Body of pancreas (tissue), 4 donors: Measurements from ENCODE around the gene DCAF10. TPM values are rescaled to one million over a fixed set of nuclear protein-coding genes. Genes with fewer than 3 reads are reported as not detected.
"Not testable (repeated sequence)": the region's sequence is repeated elsewhere in the genome, so short reads cannot be mapped to it uniquely, and the experiment has no call there.

Experiments used
- ATAC-seq: fragments of 150-250 bp; one replicate; pipeline ENCODE4 v1.9.1; 2016
- DNase-seq, 4 donors: peaks; one replicate each; pipeline ENCODE4 v3.0.0-alpha.2; 2019
- H3K27ac ChIP-seq, 4 donors: fragments of 200-600 bp; sonication (generic); 1 replicate in 3 of 4; 2 replicates in 1 of 4; pipeline versions ENCODE4 v1.5.1 to v1.6.1; 2016 to 2019; ENCODE audit warnings: mild to moderate bottlenecking in 1 of 4, mixed read lengths in 1 of 4, moderate library complexity in 1 of 4
- H3K27me3 ChIP-seq, 2 donors: fragments of 200-600 bp; sonication (generic); one replicate each; pipeline ENCODE4 v1.6.0; 2016; ENCODE audit warnings: mild to moderate bottlenecking in 1 of 2
- H3K36me3 ChIP-seq, 2 donors: fragments of 200-600 bp; sonication (generic); replicated peaks in 1 of 2; 2 replicates each; pipeline ENCODE4 v1.5.1; 2016; ENCODE audit warnings: low read depth in 2 of 2; ENCODE audit not compliant: insufficient read depth in 1 of 2
- H3K4me1 ChIP-seq: fragments of 200-600 bp; sonication (generic); one replicate; pipeline ENCODE4 v1.6.0; 2016
- H3K4me3 ChIP-seq, 2 donors: fragments of 200-600 bp; sonication (generic); 1 replicate in 1 of 2; 2 replicates in 1 of 2; pipeline ENCODE4 v1.5.1; 2016 to 2019
- H3K9me3 ChIP-seq, 3 donors: fragments of 200-600 bp; sonication (generic); 1 replicate in 2 of 3; 2 replicates in 1 of 3; pipeline ENCODE4 v1.5.1; 2016
- POLR2A ChIP-seq, 3 donors: fragments of 450-650 bp; IDR thresholded peaks; one replicate each; pipeline ENCODE4 v1.6.1; 2016; ENCODE audit warnings: antibody characterized with exemption in 3 of 3, mild to moderate bottlenecking in 2 of 3
- WGBS, 2 donors: methylation state at CpG; one replicate each; pipeline ENCODE4 v1.1.5; 2017; 5-methylcytosine and 5-hydroxymethylcytosine counted together
- intact Hi-C: fragments of 100-400 bp; cut with DNase I; formaldehyde crosslinking; loops from one replicate; pipeline ENCODE4 v1.15.1; 2023
- total RNA-seq, 2 donors: library from RNA; depleted of rRNA; stranded (reverse); fragments of >200 nt; gene quantifications; one replicate each; pipeline ENCODE4 v1.1.0, GENCODE V29; 2016
- TF ChIP-seq, protein P1 (sequence below), 7 experiments: fragments of 450-650 bp in 4 of 7; fragments of 200-600 bp in 3 of 7; sonication (generic) in 3 of 7; IDR thresholded peaks; one replicate each; pipeline ENCODE4 v1.5.1; 2016 to 2019; ENCODE audit warnings: antibody characterized with exemption in 7 of 7

The DCAF10 gene
- total RNA-seq, 2 donors from 2014 or later = 12.7 to 14.5 TPM

DNA sequence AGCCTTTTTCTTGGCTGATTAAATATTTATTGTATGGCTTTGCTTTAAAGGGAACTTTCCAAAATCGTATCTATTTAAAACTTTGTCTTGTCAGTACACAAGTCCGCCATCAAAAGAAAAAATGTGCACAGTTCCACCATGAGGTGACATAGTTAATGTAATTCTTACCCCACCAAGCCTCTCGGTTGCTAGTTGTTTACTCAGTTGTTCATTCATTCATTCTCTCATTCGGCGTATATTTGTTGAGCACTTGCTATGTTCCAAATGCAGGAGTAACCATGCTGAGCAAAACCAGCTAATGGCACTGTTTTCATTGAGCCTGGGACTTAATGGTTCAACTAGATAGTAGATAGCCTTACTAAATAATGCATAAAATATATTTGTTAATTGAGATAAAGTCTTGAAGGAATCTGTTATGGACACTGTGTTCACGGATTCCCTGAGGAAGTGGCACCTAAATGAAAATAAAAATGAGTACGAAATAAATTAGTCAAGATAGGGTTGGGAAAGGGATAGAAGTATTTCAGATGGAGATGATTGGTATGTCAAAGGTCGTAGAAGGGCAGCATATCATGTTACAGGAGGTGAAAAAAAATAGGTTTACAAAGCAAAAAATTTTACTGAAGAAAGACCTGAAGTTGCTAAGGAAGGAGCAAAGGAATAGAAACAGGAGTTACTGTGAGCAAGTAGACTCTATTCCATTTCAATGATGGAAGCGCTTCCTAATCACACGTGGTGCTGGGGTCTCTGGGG is 1.5 kb downstream of the DCAF10 start:
- ATAC-seq (no peak), DNase-seq (no peak)
- intact Hi-C loops = no loop called here
- TF ChIP-seq POLR2A (IDR thresholded peaks at IDR 0.05) = no peak
- TF ChIP-seq, protein P1, sequence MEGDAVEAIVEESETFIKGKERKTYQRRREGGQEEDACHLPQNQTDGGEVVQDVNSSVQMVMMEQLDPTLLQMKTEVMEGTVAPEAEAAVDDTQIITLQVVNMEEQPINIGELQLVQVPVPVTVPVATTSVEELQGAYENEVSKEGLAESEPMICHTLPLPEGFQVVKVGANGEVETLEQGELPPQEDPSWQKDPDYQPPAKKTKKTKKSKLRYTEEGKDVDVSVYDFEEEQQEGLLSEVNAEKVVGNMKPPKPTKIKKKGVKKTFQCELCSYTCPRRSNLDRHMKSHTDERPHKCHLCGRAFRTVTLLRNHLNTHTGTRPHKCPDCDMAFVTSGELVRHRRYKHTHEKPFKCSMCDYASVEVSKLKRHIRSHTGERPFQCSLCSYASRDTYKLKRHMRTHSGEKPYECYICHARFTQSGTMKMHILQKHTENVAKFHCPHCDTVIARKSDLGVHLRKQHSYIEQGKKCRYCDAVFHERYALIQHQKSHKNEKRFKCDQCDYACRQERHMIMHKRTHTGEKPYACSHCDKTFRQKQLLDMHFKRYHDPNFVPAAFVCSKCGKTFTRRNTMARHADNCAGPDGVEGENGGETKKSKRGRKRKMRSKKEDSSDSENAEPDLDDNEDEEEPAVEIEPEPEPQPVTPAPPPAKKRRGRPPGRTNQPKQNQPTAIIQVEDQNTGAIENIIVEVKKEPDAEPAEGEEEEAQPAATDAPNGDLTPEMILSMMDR (IDR thresholded peaks at IDR 0.05) = no peak
- 24 to 36% methylated on average over 10 of the region's 10 CpGs for WGBS, 2 donors
- Histone ChIP-seq H3K27me3 (no peaks in the 10 kb centered on the region), H3K27ac (no peak overlapping the region), H3K4me3 (no peak overlapping the region), H3K9me3 (no peaks in the 10 kb centered on the region), H3K4me1 (peaks cover 27% of the 10 kb centered on the region), H3K36me3 (no peaks in the 10 kb centered on the region)

DNA sequence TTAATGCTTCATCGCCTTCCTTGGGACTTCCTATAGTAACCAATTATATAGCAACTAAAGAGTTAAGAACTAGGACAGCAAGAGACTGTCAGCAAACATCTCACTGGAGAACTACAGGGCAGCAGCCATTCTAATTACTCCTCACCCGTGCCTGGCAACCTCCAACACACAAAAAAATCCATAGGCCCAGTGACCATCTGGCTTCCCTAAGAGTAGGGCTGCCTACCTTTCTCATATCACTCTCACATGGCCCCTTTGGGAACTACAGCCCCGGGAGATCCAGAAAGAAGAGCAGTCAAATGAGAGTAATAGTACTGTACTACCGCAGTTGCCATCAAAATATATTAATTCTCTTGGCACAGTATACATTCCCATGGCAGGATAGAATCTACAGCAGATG is 5.7 kb downstream of the DCAF10 start:
- DNase-seq (no peak), ATAC-seq (no peak)
- no peak overlapping the region for H3K4me3 ChIP-seq
- WGBS, 2 donors = 64% methylated on average over 4 of the region's 4 CpGs
- intact Hi-C loops = no loop called here
- H3K27ac ChIP-seq = no peak overlapping the region
- no peaks in the 10 kb centered on the region for H3K27me3 ChIP-seq
- TF ChIP-seq POLR2A (IDR thresholded peaks at IDR 0.05) = no peak
- TF ChIP-seq, protein P1 (IDR thresholded peaks at IDR 0.05) = no peak
- H3K9me3 ChIP-seq = no peaks in the 10 kb centered on the region
- peaks cover 21% of the 10 kb centered on the region for H3K4me1 ChIP-seq
- no peaks in the 10 kb centered on the region for H3K36me3 ChIP-seq

DNA sequence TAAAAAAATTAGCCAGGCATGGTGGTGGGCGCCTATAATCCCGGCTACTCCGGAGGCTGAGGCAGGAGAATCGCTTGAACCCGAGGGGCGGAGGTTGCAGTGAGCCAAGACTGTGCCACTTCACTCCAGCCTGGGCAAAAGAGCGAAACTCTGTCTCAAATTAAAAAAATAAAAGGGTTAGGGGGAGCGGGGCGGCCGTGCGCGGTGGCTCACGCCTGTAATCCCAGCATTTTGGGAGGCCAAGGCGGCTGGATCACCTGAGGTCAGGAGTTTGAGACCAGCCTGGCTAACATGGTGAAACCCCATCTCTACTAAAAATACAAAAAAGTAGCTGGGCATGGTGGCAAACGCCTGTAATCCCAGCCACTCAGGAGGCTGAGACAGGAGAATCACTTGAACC is 9.1 kb downstream of the DCAF10 start:
- H3K27ac ChIP-seq, intact Hi-C loops: not testable (repeated sequence)

DNA sequence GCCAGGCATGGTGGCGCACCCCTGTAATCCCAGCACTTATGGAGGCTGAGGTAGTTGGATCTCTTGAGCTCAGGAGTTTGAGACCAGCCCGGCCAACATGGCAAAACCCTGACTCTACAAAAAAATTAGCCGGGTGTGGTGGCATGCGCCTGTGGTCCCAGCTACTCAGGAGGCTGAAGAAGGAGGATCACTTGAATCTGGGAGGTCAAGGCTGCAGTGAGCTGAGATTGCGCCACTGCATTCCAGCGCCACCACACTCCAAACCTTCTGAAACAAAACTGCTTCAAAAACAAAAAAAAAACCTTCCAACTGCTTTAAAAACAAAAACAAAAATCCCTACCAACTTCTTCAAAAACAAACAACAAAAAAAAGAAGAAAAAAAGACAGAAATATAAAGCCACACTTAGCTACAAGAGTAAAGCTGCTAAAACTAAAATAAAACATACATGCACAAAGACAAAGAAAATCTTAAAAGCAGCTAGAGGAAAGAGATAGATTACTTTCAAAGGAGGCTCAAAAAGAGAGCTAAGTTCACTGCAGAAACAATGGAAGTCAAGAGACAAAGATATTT is 11.4 kb downstream of the DCAF10 start:
- H3K27me3 ChIP-seq = no peaks in the 10 kb centered on the region
- no peak for ATAC-seq
- no peaks in the 10 kb centered on the region for H3K4me1 ChIP-seq
- TF ChIP-seq, protein P1 (IDR thresholded peaks at IDR 0.05) = no peak
- TF ChIP-seq POLR2A (IDR thresholded peaks at IDR 0.05) = no peak
- intact Hi-C loops = no loop called here
- DNase-seq = no peak
- no peak overlapping the region for H3K4me3 ChIP-seq
- no peaks in the 10 kb centered on the region for H3K36me3 ChIP-seq
- 94 to 99% methylated on average over 6 of the region's 6 CpGs for WGBS, 2 donors
- no peaks in the 10 kb centered on the region for H3K9me3 ChIP-seq
- H3K27ac ChIP-seq = no peak overlapping the region

More for the DNA sequence above, 9.1 kb downstream of the DCAF10 start:
- 94 to 95% methylated on average over 15 of the region's 15 CpGs for WGBS, 2 donors
- not testable (repeated sequence) for H3K9me3 ChIP-seq, H3K4me1 ChIP-seq, H3K36me3 ChIP-seq, DNase-seq, H3K4me3 ChIP-seq, H3K27me3 ChIP-seq, ATAC-seq

DNA sequence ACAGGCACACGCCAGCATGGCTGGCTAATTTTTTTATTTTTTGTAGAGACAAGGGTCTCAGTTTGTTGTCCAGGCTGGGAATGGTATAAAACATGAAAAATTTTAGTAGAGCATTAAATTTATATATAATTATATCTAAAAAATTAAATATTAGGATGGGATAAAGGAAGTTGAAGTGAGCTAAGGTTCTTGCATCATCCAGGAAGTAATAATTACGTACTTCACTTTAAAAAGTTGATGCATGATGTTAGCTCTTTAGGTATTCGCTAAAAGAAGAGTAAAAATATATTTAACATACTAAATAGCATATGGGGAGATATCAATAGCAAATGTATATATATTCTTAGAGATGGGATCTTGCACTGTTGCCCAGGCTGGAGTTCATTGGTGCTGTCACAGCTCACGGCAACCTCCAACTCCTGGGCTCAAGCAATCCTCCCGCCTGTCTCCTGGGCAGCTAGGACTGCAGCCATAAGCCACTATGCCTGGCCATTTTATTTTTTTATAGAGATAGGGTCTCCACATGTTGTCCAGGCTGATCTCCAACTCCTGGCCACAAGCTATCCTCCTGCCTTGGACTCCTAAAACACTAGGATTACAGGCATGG is 12.3 kb downstream of the DCAF10 start:
- 85 to 90% methylated on average over 5 of the region's 5 CpGs for WGBS, 2 donors
- intact Hi-C loops = no loop called here
- H3K27me3 ChIP-seq = no peaks in the 10 kb centered on the region
- no peaks in the 10 kb centered on the region for H3K36me3 ChIP-seq
- DNase-seq = no peak
- no peak for ATAC-seq
- no peak overlapping the region for H3K4me3 ChIP-seq
- H3K9me3 ChIP-seq = no peaks in the 10 kb centered on the region
- TF ChIP-seq POLR2A (IDR thresholded peaks at IDR 0.05) = no peak
- TF ChIP-seq, protein P1 (IDR thresholded peaks at IDR 0.05) = no peak
- no peak overlapping the region for H3K27ac ChIP-seq
- peaks cover under 1% of the 10 kb centered on the region for H3K4me1 ChIP-seq
